ENCODE data around the gene CD300H.
"Not testable (repeated sequence)": the region's sequence is repeated elsewhere in the genome, so short reads cannot be mapped to it uniquely, and the experiment has no call there.

The CD300H gene

GRCh38 chr17:74521701-74522201 is 45.6 kb downstream of the CD300H start:
- no peak overlapping the region for H3K4me3 ChIP-seq (ENCODE audit: low read depth, low read length)
- TF ChIP-seq, protein P1, sequence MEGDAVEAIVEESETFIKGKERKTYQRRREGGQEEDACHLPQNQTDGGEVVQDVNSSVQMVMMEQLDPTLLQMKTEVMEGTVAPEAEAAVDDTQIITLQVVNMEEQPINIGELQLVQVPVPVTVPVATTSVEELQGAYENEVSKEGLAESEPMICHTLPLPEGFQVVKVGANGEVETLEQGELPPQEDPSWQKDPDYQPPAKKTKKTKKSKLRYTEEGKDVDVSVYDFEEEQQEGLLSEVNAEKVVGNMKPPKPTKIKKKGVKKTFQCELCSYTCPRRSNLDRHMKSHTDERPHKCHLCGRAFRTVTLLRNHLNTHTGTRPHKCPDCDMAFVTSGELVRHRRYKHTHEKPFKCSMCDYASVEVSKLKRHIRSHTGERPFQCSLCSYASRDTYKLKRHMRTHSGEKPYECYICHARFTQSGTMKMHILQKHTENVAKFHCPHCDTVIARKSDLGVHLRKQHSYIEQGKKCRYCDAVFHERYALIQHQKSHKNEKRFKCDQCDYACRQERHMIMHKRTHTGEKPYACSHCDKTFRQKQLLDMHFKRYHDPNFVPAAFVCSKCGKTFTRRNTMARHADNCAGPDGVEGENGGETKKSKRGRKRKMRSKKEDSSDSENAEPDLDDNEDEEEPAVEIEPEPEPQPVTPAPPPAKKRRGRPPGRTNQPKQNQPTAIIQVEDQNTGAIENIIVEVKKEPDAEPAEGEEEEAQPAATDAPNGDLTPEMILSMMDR (IDR thresholded peaks at IDR 0.05; ENCODE audit: borderline replicate concordance, insufficient read depth, low read depth, low read length) = no peak

DNA sequence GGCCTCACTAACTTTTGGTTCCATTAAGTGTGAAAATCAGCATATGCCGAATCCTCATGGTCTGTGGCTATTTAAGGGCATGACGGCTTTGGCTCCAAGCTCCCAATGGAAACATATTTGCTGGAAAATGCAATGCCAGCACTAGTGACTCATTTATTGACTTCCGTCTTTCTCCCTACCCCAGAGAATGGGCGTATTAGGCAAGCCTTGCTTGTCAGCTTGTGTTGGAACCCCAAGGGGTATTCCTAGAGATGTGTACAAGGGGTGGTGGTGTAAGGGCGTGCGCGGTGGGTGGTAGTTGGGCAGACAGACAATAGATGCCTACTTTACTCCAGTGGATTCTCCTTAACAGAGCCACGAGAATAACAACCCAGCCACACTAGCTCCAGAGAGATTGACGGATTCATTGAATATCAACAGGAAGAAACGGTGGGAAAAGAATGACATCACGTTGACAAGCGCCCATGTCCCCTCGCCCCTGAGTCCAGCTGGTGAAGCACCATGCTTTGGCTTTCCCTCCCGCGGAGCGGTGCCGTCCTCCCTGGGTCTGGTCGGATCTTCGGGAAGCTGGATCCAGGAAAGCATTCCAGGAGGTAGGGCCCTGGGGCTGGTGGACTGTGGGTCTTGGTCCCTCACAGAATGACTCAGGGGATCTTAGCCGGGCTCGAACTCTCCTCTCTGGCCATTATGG is 46.4 kb downstream of the CD300H start:
- H3K4me3 ChIP-seq (ENCODE audit: low read depth, low read length) = no peak overlapping the region

DNA sequence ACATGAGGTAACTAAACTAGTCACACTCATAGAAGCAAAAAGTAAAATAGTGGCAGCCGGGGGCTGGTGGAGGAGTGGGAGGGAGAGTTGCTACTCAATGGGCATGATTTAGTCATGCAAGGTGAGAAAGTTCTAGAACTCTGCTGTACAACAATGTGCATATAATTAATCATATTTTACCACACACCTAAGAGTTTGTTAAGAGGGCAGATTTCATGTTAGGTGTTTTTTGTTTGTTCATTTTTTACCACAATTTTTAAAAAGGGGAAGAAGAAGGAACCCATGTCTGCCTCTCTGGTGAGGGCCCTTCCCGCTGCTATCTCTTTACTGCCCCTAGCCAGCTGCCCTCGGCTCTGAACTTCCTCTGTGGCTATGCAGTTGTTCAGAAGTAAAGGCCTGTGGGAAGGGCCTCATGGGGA is 47.3 kb downstream of the CD300H start:
- TF ChIP-seq, protein P1 (IDR thresholded peaks at IDR 0.05; ENCODE audit: borderline replicate concordance, insufficient read depth, low read depth, low read length) = no peak
- no peak overlapping the region for H3K4me3 ChIP-seq (ENCODE audit: low read depth, low read length)

More for the DNA sequence above, 46.4 kb downstream of the CD300H start:
- TF ChIP-seq, protein P1 (IDR thresholded peaks at IDR 0.05; ENCODE audit: borderline replicate concordance, insufficient read depth, low read depth, low read length) = no peak

DNA sequence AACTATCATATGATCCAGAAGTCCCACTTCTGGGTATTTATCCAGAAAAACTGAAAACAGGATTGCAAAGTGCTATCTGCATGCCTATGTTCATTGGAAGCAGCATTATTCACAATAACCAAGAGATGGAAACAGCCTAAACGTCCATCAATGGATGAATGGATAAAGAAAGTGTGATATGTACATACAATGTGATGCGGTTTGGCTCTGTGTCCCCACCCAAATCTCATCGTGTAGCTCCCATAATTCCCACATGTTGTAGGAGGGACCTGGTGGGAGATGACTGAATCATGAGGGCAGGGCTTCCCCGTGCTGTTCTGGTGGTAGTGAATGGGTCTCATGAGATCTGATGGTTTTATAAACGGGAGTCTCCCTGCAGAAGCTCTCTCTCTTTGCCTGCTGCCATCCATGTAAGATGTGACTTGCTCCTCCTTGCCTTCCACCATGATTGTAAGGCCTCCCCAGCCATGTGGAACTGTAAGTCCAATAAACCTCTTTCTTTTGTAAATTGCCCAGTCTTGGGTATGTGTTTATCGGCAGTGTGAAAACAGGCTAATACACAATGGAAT is 48.8 kb downstream of the CD300H start:
- not testable (repeated sequence) for H3K4me3 ChIP-seq (ENCODE audit: low read depth, low read length)

GRCh38 chr17:74516561-74517328 is 50.6 kb downstream of the CD300H start:
- TF ChIP-seq, protein P1 (IDR thresholded peaks at IDR 0.05; ENCODE audit: borderline replicate concordance, insufficient read depth, low read depth, low read length) = no peak

DNA sequence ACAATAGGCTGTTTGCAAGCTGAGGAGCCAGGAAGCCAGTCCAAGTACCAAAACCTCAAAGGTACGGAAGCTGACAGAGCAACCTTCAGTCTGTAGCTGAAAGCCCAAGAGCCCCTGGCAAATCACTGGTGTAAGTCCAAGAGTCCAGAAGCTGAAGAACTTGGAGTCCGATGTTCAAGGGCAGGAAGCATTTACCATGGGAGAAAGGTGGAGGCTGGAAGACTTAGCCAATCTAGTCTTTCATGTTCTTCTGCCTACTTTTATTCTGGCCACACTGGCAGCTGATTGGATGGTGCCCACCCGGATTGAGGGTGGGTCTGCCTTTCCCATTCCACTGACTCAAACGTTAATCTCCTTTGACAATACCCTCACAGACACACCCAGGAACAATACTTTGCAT is 51.4 kb downstream of the CD300H start:
- TF ChIP-seq, protein P1 (IDR thresholded peaks at IDR 0.05; ENCODE audit: borderline replicate concordance, insufficient read depth, low read depth, low read length) = no peak
- H3K4me3 ChIP-seq (ENCODE audit: low read depth, low read length) = no peak overlapping the region

More at GRCh38 chr17:74516561-74517328, 50.6 kb downstream of the CD300H start:
- no peak overlapping the region for H3K4me3 ChIP-seq (ENCODE audit: low read depth, low read length)

GRCh38 chr17:74514632-74515334 is 52.5 kb downstream of the CD300H start:
- TF ChIP-seq, protein P1 (IDR thresholded peaks at IDR 0.05; ENCODE audit: borderline replicate concordance, insufficient read depth, low read depth, low read length) = no peak
- H3K4me3 ChIP-seq (ENCODE audit: low read depth, low read length) = no peak overlapping the region

Data from GM12875 (cell line).